Measurements from ENCODE around the gene FCGR3B. TPM values are rescaled to one million over a fixed set of nuclear protein-coding genes. Genes with fewer than 3 reads are reported as not detected.
"Not testable (repeated sequence)": the region's sequence is repeated elsewhere in the genome, so short reads cannot be mapped to it uniquely, and the experiment has no call there.

Gene FCGR3B
- total RNA-seq, 1 experiment from 2014 or later: not detected

- H3K4me1 ChIP-seq (ENCODE audit: insufficient read depth, low read length); H3K9me2 ChIP-seq (replicated peaks; ENCODE audit: low read length); H3K4me3 ChIP-seq (ENCODE audit: low read length); H4K20me1 ChIP-seq (ENCODE audit: low read length); H2AFZ ChIP-seq (ENCODE audit: low read length); H3K9me3 ChIP-seq (ENCODE audit: low read length); H3K79me2 ChIP-seq (ENCODE audit: low read length); H3K4me2 ChIP-seq (ENCODE audit: low read length); H3K27ac ChIP-seq (ENCODE audit: low read length); BruUV-seq (replicated peaks); intact Hi-C loops (cut with micrococcal nuclease); H3F3A ChIP-seq (ENCODE audit: low read length, unreplicated experiment); POLR2A ChIA-PET (ENCODE audit: unreplicated experiment); DNase-seq; H3K36me3 ChIP-seq (ENCODE audit: low read depth, low read length); ATAC-seq; H3K27me3 ChIP-seq (ENCODE audit: low read length); CTCF ChIA-PET; H3K9ac ChIP-seq (ENCODE audit: low read length): not testable (repeated sequence)
Measured at GRCh38 chr1:161630128-161630742, 741 bp downstream of the FCGR3B start.

- H3K4me3 ChIP-seq (ENCODE audit: low read length); CTCF ChIA-PET; POLR2A ChIA-PET (ENCODE audit: unreplicated experiment); intact Hi-C loops (cut with micrococcal nuclease); H3K9ac ChIP-seq (ENCODE audit: low read length); H3F3A ChIP-seq (ENCODE audit: low read length, unreplicated experiment); H3K9me3 ChIP-seq (ENCODE audit: low read length); H2AFZ ChIP-seq (ENCODE audit: low read length); H3K27ac ChIP-seq (ENCODE audit: low read length); H3K36me3 ChIP-seq (ENCODE audit: low read depth, low read length); H3K79me2 ChIP-seq (ENCODE audit: low read length); H3K27me3 ChIP-seq (ENCODE audit: low read length); H3K4me1 ChIP-seq (ENCODE audit: insufficient read depth, low read length); H3K9me2 ChIP-seq (replicated peaks; ENCODE audit: low read length); H3K4me2 ChIP-seq (ENCODE audit: low read length); DNase-seq; ATAC-seq; H4K20me1 ChIP-seq (ENCODE audit: low read length); BruUV-seq (replicated peaks): not testable (repeated sequence)
Measured at GRCh38 chr1:161626445-161627146, 4.4 kb downstream of the FCGR3B start.

- intact Hi-C loops (cut with micrococcal nuclease); H3K79me2 ChIP-seq (ENCODE audit: low read length); H4K20me1 ChIP-seq (ENCODE audit: low read length); H3K4me1 ChIP-seq (ENCODE audit: insufficient read depth, low read length); H3K9me3 ChIP-seq (ENCODE audit: low read length); H3K9ac ChIP-seq (ENCODE audit: low read length); H2AFZ ChIP-seq (ENCODE audit: low read length); H3F3A ChIP-seq (ENCODE audit: low read length, unreplicated experiment); BruUV-seq (replicated peaks); H3K36me3 ChIP-seq (ENCODE audit: low read depth, low read length); H3K27me3 ChIP-seq (ENCODE audit: low read length); POLR2A ChIA-PET (ENCODE audit: unreplicated experiment); DNase-seq; ATAC-seq; H3K4me3 ChIP-seq (ENCODE audit: low read length); H3K9me2 ChIP-seq (replicated peaks; ENCODE audit: low read length); CTCF ChIA-PET; H3K27ac ChIP-seq (ENCODE audit: low read length); H3K4me2 ChIP-seq (ENCODE audit: low read length): not testable (repeated sequence)
Measured at GRCh38 chr1:161624605-161625004, 6.4 kb downstream of the FCGR3B start.

- H3K9ac ChIP-seq (ENCODE audit: low read length); H3F3A ChIP-seq (ENCODE audit: low read length, unreplicated experiment); H3K36me3 ChIP-seq (ENCODE audit: low read depth, low read length); H3K9me3 ChIP-seq (ENCODE audit: low read length); H3K27me3 ChIP-seq (ENCODE audit: low read length); CTCF ChIA-PET; H2AFZ ChIP-seq (ENCODE audit: low read length); H3K4me1 ChIP-seq (ENCODE audit: insufficient read depth, low read length); DNase-seq; ATAC-seq; POLR2A ChIA-PET (ENCODE audit: unreplicated experiment); H3K4me2 ChIP-seq (ENCODE audit: low read length); H3K27ac ChIP-seq (ENCODE audit: low read length); intact Hi-C loops (cut with micrococcal nuclease); BruUV-seq (replicated peaks); H3K4me3 ChIP-seq (ENCODE audit: low read length); H3K79me2 ChIP-seq (ENCODE audit: low read length); H4K20me1 ChIP-seq (ENCODE audit: low read length); H3K9me2 ChIP-seq (replicated peaks; ENCODE audit: low read length): not testable (repeated sequence)
Measured at GRCh38 chr1:161623401-161624051, 7.5 kb downstream of the FCGR3B start.

- H4K20me1 ChIP-seq (ENCODE audit: low read length); H3F3A ChIP-seq (ENCODE audit: low read length, unreplicated experiment); BruUV-seq (replicated peaks); intact Hi-C loops (cut with micrococcal nuclease); H3K36me3 ChIP-seq (ENCODE audit: low read depth, low read length); POLR2A ChIA-PET (ENCODE audit: unreplicated experiment); H3K79me2 ChIP-seq (ENCODE audit: low read length); H3K9ac ChIP-seq (ENCODE audit: low read length); H3K27ac ChIP-seq (ENCODE audit: low read length); H2AFZ ChIP-seq (ENCODE audit: low read length); H3K4me1 ChIP-seq (ENCODE audit: insufficient read depth, low read length); H3K9me2 ChIP-seq (replicated peaks; ENCODE audit: low read length); H3K9me3 ChIP-seq (ENCODE audit: low read length); H3K27me3 ChIP-seq (ENCODE audit: low read length): not testable (repeated sequence)
- H3K4me3 ChIP-seq (ENCODE audit: low read length): peak overlapping the region; percentile 69; the same call in 1 of the 2 replicates
- ATAC-seq (peak; percentile 18; the same call in 1 of the 2 replicates), DNase-seq (peak; percentile 8)
- CTCF ChIA-PET: interaction anchor here (0.6 kb wide), 1 partner anchor 117 kb away, joined by 3 read pairs; no protein-coding TSS in a partner anchor
- peak overlapping the region; percentile 72; the same call in 1 of the 2 replicates for H3K4me2 ChIP-seq (ENCODE audit: low read length)
Measured at GRCh38 chr1:161622054-161622453, 8.9 kb downstream of the FCGR3B start.

- H3K9me2 ChIP-seq (replicated peaks; ENCODE audit: low read length); H4K20me1 ChIP-seq (ENCODE audit: low read length); H3F3A ChIP-seq (ENCODE audit: low read length, unreplicated experiment); intact Hi-C loops (cut with micrococcal nuclease); H3K27me3 ChIP-seq (ENCODE audit: low read length); H3K9me3 ChIP-seq (ENCODE audit: low read length); POLR2A ChIA-PET (ENCODE audit: unreplicated experiment); H3K9ac ChIP-seq (ENCODE audit: low read length); H3K27ac ChIP-seq (ENCODE audit: low read length); H3K36me3 ChIP-seq (ENCODE audit: low read depth, low read length); H3K4me1 ChIP-seq (ENCODE audit: insufficient read depth, low read length); H3K79me2 ChIP-seq (ENCODE audit: low read length); BruUV-seq (replicated peaks): not testable (repeated sequence)
- peak overlapping the region; percentile 69 for H3K4me3 ChIP-seq (ENCODE audit: low read length)
- peak; percentile 85 for ATAC-seq
- H2AFZ ChIP-seq (ENCODE audit: low read length): peak overlapping the region; percentile 72
- CTCF ChIA-PET: interaction anchor here (0.6 kb wide), 1 partner anchor 118 kb away, joined by 3 read pairs; no protein-coding TSS in a partner anchor
- DNase-seq: peak; percentile 89
- H3K4me2 ChIP-seq (ENCODE audit: low read length): peak overlapping the region; percentile 72
Measured at GRCh38 chr1:161621181-161622000, 9.6 kb downstream of the FCGR3B start.
